ENCODE measurements around the gene IL1R2.

Gene IL1R2

GRCh38 chr2:102005989-102006885 is 14.5 kb downstream of the IL1R2 start:
- TF ChIP-seq, protein P1, sequence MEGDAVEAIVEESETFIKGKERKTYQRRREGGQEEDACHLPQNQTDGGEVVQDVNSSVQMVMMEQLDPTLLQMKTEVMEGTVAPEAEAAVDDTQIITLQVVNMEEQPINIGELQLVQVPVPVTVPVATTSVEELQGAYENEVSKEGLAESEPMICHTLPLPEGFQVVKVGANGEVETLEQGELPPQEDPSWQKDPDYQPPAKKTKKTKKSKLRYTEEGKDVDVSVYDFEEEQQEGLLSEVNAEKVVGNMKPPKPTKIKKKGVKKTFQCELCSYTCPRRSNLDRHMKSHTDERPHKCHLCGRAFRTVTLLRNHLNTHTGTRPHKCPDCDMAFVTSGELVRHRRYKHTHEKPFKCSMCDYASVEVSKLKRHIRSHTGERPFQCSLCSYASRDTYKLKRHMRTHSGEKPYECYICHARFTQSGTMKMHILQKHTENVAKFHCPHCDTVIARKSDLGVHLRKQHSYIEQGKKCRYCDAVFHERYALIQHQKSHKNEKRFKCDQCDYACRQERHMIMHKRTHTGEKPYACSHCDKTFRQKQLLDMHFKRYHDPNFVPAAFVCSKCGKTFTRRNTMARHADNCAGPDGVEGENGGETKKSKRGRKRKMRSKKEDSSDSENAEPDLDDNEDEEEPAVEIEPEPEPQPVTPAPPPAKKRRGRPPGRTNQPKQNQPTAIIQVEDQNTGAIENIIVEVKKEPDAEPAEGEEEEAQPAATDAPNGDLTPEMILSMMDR (conservative IDR thresholded peaks at IDR 0.05) = peak; percentile 75
- no peak overlapping the region for H3K27ac ChIP-seq

DNA sequence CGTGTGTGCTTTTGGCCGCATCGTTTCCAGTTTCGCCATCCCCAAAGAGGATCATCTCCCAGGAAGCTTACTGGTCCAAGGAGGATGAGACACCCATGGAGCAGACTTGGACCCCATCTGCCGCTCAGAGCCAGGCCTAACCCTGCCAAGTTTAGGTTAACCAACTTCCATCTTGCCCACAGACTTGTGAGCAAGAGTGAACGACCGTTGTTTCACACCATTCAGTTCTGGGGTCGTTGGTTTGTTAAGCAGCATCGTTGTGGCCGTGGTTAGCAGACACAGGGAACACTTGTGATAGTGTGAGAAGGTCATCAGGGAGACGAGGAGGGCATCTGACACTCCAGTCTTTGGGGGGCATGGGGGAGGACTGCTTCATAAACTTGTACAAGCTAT is 15.1 kb downstream of the IL1R2 start:
- no peak overlapping the region for H3K27ac ChIP-seq
- TF ChIP-seq, protein P1 (conservative IDR thresholded peaks at IDR 0.05) = no peak

DNA sequence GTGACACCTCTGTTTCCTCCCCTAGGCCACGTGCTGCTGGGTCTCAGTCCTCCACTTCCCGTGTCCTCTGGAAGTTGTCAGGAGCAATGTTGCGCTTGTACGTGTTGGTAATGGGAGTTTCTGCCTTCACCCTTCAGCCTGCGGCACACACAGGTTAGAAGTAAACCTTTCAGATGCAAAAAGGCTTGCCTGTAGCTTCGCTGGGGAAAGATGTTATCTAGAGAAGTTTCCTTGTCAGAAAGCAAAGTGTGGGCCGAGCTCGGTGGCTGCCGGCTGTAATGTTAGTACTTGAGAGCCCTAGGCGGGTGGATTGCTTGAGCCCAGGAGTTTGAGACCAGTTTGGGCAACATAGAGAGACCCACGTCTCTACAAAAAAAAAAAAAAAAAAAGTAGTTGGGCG is 16.7 kb downstream of the IL1R2 start:
- H3K27ac ChIP-seq = no peak overlapping the region
- TF ChIP-seq, protein P1 (conservative IDR thresholded peaks at IDR 0.05) = no peak

GRCh38 chr2:102009557-102009956 is 17.8 kb downstream of the IL1R2 start:
- H3K27ac ChIP-seq = no peak overlapping the region

GRCh38 chr2:102010902-102011301 is 19.1 kb downstream of the IL1R2 start:
- no peak overlapping the region for H3K27ac ChIP-seq
- TF ChIP-seq, protein P1 (conservative IDR thresholded peaks at IDR 0.05) = no peak

More at GRCh38 chr2:102009557-102009956, 17.8 kb downstream of the IL1R2 start:
- TF ChIP-seq, protein P1 (conservative IDR thresholded peaks at IDR 0.05) = no peak

DNA sequence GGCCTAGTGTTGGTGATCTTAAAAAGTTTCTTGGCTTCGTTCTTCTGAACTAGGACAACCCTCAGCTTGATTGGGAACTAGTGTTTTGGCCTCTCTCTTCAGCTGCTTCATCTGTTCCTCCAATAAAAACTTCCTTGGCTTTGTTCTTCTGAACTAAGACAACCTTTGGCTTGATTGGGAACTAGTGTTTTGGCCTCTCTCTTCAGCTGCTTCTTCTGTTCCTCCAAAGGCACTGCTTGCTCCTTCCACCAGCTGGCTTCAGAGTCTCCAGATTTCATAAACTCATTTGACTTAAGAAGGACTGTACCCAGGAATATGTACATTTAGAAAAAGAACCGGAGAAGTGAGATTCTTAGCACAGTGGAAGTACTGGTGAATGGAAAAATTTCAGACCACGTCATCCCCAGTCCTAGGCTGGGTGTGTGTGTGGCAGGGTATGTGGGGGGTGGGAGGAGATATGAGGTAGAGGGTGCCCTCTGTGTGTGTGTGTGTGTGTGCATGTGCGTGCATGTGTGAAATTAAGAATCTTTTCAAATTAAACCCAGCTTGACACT is 20.4 kb downstream of the IL1R2 start:
- TF ChIP-seq, protein P1 (conservative IDR thresholded peaks at IDR 0.05) = no peak

DNA sequence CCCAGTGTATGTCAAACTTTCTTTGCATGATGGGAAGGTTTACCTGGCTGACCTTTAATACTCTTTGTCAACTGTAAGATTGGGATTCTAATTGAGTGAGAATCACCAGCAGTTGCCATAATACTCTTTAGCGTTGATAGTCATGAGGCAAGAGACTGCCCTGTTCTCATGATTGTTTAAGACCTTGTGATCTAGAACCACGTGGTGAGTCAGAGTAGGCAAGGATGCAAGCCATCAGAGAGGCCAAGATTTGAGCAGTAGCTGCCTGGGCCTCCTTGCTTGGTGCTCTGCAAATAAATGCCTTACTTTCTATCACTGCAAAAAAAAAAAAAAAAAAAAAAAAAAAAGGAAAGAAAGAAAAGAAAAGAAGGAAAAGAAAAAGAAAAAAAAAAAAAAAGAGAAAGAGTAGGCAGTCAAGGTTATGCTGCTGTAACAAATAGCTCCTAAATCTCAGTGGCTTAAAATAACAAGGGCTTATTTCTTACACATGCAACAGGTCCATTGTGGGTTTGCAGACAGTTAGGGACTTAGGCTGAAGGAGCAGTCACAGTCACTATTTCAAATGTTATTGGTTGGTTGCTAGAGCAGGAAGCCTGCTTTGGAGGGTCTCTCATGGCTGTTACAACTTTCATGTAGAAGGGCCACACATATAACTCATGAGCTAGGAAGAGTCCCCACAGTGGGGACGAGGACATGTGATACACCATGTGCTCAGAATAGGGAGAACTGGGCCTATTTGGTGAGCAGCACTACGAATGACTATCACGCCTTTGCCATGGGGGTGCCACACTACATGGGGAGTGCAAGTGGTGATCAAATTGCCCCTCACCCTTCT is 21.7 kb downstream of the IL1R2 start:
- TF ChIP-seq, protein P1 (conservative IDR thresholded peaks at IDR 0.05) = no peak
- H3K27ac ChIP-seq = no peak overlapping the region

More for the DNA sequence above, 20.4 kb downstream of the IL1R2 start:
- no peak overlapping the region for H3K27ac ChIP-seq
